Activated CD8-positive, alpha-beta memory T cell treated with anti-CD3 and anti-CD28 coated beads, Interleukin-2, amount 50 U/mL, for 1 hour (primary cell): ENCODE data around the gene ZNF618.

Source experiments
- DNase-seq: peaks from one replicate; pipeline ENCODE4 v3.0.0-alpha.2; 2020; ENCODE audit errors: extremely low read depth

ZNF618 gene

GRCh38 chr9:114023961-114024360 lies 147.9 kb downstream of the ZNF618 start:
- DNase-seq: no peak

GRCh38 chr9:114025196-114025753 lies 149.2 kb downstream of the ZNF618 start:
- no peak for DNase-seq

GRCh38 chr9:114025760-114026159 lies 149.7 kb downstream of the ZNF618 start:
- no peak for DNase-seq

- DNase-seq: no peak
These were observed 150.2 kb downstream of the ZNF618 start for GRCh38 chr9:114026335-114026734.

GRCh38 chr9:114027159-114027862 lies 151.2 kb downstream of the ZNF618 start:
- DNase-seq: no peak

GRCh38 chr9:114027863-114028465 lies 151.9 kb downstream of the ZNF618 start:
- DNase-seq: no peak

GRCh38 chr9:114028646-114029045 lies 152.5 kb downstream of the ZNF618 start:
- no peak for DNase-seq

- DNase-seq: no peak
These were observed 153.4 kb downstream of the ZNF618 start for GRCh38 chr9:114029311-114030170.

GRCh38 chr9:114030364-114030763 lies 154.3 kb downstream of the ZNF618 start:
- no peak for DNase-seq

- DNase-seq: no peak
These were observed 155.0 kb downstream of the ZNF618 start for GRCh38 chr9:114031037-114031630.

- DNase-seq: no peak
These were observed 156.1 kb downstream of the ZNF618 start for GRCh38 chr9:114031948-114032840.

- DNase-seq: no peak
These were observed 157.4 kb downstream of the ZNF618 start for GRCh38 chr9:114033397-114034103.

GRCh38 chr9:114034196-114034595 lies 158.1 kb downstream of the ZNF618 start:
- no peak for DNase-seq

GRCh38 chr9:114034661-114035062 lies 158.6 kb downstream of the ZNF618 start:
- no peak for DNase-seq

GRCh38 chr9:114035221-114035844 lies 159.2 kb downstream of the ZNF618 start:
- DNase-seq: no peak

GRCh38 chr9:114035845-114036801 lies 160.0 kb downstream of the ZNF618 start:
- DNase-seq: no peak

GRCh38 chr9:114037249-114037648 lies 161.1 kb downstream of the ZNF618 start:
- no peak for DNase-seq

- no peak for DNase-seq
These were observed 162.0 kb downstream of the ZNF618 start for GRCh38 chr9:114037961-114038723.
